NCI-H146 (cell line): ENCODE data around the gene GIPC3.

Experiments used
- DNase-seq: peaks from one replicate; lab custom pipeline; 2025; lab: John Stamatoyannopoulos, UW

The GIPC3 gene

DNA sequence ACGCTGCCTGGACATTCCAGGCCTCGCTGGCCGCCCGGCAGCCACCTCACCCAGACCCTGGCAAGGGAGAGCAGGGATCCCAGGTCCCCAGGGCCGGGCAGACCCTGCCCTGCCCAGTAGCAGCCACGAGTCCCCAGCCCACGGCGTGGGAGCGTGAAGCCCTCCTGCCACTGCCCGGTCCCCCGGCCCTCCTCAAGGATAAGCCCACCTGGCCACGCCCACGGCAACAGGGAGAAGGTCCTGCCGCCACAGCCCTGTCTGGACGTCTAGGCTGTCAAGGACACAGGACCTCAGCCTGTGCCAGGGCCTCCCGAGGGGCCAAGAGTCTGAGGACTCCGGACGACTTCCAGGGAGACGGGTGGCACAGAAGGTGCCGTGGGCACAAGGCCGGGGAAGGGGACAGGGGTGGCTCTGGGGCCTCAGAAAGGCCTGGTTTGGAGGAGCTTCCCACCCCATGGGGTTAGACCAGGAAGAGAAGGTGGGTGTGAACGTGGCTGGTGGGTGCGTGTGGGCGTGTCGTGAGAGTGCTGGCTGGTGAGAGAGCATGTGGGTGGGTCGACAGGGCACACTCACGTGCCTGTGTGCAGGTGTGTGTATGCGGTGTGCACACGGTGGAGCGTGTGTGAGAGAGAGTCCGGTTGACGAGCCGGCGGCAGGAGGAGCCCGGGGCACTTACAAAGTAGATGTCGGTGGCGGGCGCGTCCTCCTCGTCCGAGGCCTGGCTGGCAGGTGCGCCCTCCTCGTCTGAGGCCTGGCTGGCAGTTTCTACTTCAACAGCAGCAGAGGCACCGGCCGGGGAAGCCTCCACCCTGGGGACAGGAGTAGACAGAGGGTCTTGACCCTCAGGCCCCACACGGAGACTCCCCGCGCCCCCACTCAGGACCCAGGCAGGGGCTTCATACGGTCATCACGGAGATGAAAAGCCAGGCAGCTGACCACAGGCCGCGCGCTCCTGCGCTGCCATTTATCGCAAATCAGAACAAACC lies 53.2 kb downstream of the GIPC3 start:
- DNase-seq = no peak

DNA sequence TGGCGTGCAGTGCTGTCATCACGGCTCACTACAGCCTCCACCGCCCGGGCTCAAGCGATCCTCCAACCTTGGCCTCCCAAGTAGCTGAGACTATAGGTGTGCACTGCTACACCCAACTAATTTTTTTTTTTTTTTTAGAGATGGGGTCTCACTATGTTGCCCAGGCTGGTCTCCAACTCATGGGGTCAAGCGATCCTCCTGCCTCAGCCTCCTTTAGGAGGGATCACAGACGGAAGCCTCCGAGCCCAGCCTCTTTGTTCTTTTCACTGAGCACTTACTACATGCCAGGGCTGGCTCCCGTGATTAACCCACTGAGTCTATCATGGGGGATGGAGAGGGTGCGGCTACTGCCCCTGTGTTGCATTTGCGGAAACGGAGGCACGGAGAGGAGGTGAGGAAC lies 54.2 kb downstream of the GIPC3 start:
- DNase-seq = no peak

GRCh38 chr19:3641515-3642269 lies 56.4 kb downstream of the GIPC3 start:
- no peak for DNase-seq

DNA sequence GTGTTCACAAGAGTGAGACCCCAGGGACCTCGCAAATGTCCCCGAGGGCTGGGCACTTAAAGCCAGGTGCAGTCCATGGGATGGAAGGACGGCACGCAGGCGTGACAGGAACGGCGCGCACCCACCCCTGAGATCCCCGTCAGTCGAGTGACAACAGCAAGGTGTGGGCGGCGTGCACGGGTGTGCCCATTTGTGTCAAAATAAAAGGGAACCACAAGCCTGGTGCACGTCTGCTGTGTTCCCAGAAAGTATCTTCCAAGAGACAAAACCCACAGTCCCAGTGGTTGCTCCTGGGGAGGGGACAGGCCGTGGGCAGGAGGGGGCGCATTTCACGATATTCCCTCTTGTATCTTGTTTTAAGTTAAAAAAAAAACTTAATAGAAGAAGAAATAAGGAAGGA lies 57.0 kb downstream of the GIPC3 start:
- no peak for DNase-seq
